ENCODE results near the gene PANX2. TPM values are rescaled to one million over a fixed set of nuclear protein-coding genes. Genes with fewer than 3 reads are reported as not detected.

PANX2 gene
- total and polyA plus RNA-seq, 2 of the 13 experiments (the other 11 are each of a cell fraction or from before 2014, with no cell fraction given): 0.15 to 1.1 TPM

GRCh38 chr22:50121202-50121740 is 49.3 kb upstream of the PANX2 start:
- Histone ChIP-seq H3K4me1 (ENCODE audit: insufficient read depth, low read length) (peaks cover 22% of the 10 kb centered on the region), H3K27ac (ENCODE audit: extremely low read length, insufficient read depth, low read length) (no peak overlapping the region), H2AFZ (ENCODE audit: low read length) (no peak overlapping the region), H3K9me3 (ENCODE audit: low read length) (no peaks in the 10 kb centered on the region), H3K79me2 (ENCODE audit: insufficient read depth, low read length) (no peaks in the 10 kb centered on the region), H3K4me2 (ENCODE audit: low read depth, low read length) (no peak overlapping the region), H3K9ac (ENCODE audit: insufficient read depth, low read depth, low read length) (no peak overlapping the region), H3K27me3 (ENCODE audit: control insufficient read depth in 1 of 2, insufficient read depth in 2 of 2, low read length in 2 of 2) (peaks cover 5 to 52% of the 10 kb centered on the region in 2 experiments; a peak in 4 of 5 replicates), H3K4me3 (replicated peaks in 1 of 3; ENCODE audit: insufficient read depth in 1 of 3, low read depth in 2 of 3, low read length in 3 of 3) (no peak overlapping the region), H3K36me3 (replicated peaks in 1 of 2; ENCODE audit: control insufficient read depth in 1 of 2, insufficient read depth in 2 of 2, low read length in 2 of 2) (no peaks in the 10 kb centered on the region), H4K20me1 (ENCODE audit: insufficient read depth, low read length) (no peaks in the 10 kb centered on the region)
- FAIRE-seq (no peak), DNase-seq (ENCODE audit: low spot score) (no peak), ATAC-seq (no peak)
- in situ Hi-C loops (cut with HindIII; ENCODE audit: extremely low pct_ligation_motif_present, low pct_unique_long_range_greater_than_20kb): no loop called here
- BruUV-seq (replicated peaks): no TSS peak
- WGBS (ENCODE audit: low lambda C conversion rate): 34% methylated on average over 8 of the region's 11 CpGs
- ChIA-PET CTCF (ENCODE audit: low intra/inter-chr PET ratio, low total read pairs) (no interaction called here), POLR2A (no interaction called here)
- intact Hi-C loops (cut with micrococcal nuclease; ENCODE audit: unreplicated experiment): no loop called here
- no peak for TF ChIP-seq XBP1 (CRISPR knock-in tag; IDR thresholded peaks at IDR 0.05)
- no peak for TF ChIP-seq ZNF891 (CRISPR knock-in tag; IDR thresholded peaks at IDR 0.05)
- TF ChIP-seq RBM39 (IDR thresholded peaks at IDR 0.05; ENCODE audit: low read depth, low read length, poor library complexity, severe bottlenecking): no peak
- TF ChIP-seq ZNF34 (CRISPR knock-in tag; IDR thresholded peaks at IDR 0.05; ENCODE audit: borderline replicate concordance): no peak
- TF ChIP-seq KLF6 (CRISPR knock-in tag; IDR thresholded peaks at IDR 0.05): no peak
- TF ChIP-seq UBTF (CRISPR knock-in tag; IDR thresholded peaks at IDR 0.05): no peak
- no peak for TF ChIP-seq CEBPG (CRISPR knock-in tag; IDR thresholded peaks at IDR 0.05)
- TF ChIP-seq AHDC1 (CRISPR knock-in tag; IDR thresholded peaks at IDR 0.05; ENCODE audit: borderline replicate concordance): no peak
- TF ChIP-seq ZNF17 (CRISPR knock-in tag; IDR thresholded peaks at IDR 0.05): no peak
- no peak for TF ChIP-seq FOXA3 (CRISPR knock-in tag; IDR thresholded peaks at IDR 0.05)
- TF ChIP-seq ISX (CRISPR knock-in tag; conservative IDR thresholded peaks at IDR 0.05): no peak
- no peak for TF ChIP-seq TFDP1 (CRISPR knock-in tag; IDR thresholded peaks at IDR 0.05; ENCODE audit: borderline replicate concordance)
- TF ChIP-seq GLMP (CRISPR knock-in tag; IDR thresholded peaks at IDR 0.05; ENCODE audit: borderline replicate concordance): no peak
- no peak for TF ChIP-seq NFIC (IDR thresholded peaks at IDR 0.05; ENCODE audit: low read length)
- no peak for TF ChIP-seq ATAD3A (CRISPR knock-in tag; IDR thresholded peaks at IDR 0.05)

Data from HepG2 (cell line).